IMR-90 (cell line): ENCODE data around the gene TRA2B. TPM values are rescaled to one million over a fixed set of nuclear protein-coding genes. Genes with fewer than 3 reads are reported as not detected.

Source experiments
- ATAC-seq: fragments of 200-7000 bp; cut with Tn5 transposase; 2 replicates; pipeline ENCODE4 v1.9.1; 2020; ENCODE audit warnings: low read depth, mild to moderate bottlenecking, moderate library complexity
- BruUV-seq: library from RNA; stranded (reverse); fragments of 400-500 nt; replicated peaks from 2 replicates; lab custom pipeline; 2021; lab: Mats Ljungman, UMichigan
- CTCF ChIA-PET: fragments of 300-600 bp; formaldehyde crosslinking; extraction: SDS; loops from one replicate; lab custom pipeline; 2021; ENCODE audit warnings: antibody characterized with exemption; lab: Yijun Ruan, JAX
- POLR2A ChIA-PET: fragments of 300-600 bp; sonication (Branson Sonifier 250); formaldehyde crosslinking; loops from one replicate; lab custom pipeline; 2022; ENCODE audit warnings: antibody characterized with exemption; ENCODE audit not compliant: unreplicated experiment; lab: Charles Lee
- DNase-seq: peaks from one replicate; pipeline ENCODE4 v3.0.0; 2013
- H2AFZ ChIP-seq: replicated peaks from 2 replicates; pipeline ENCODE3; 2013; ENCODE audit warnings: low read length, mild to moderate bottlenecking; ENCODE audit not compliant: poor library complexity
- H2AK5ac ChIP-seq: 2 replicates; pipeline ENCODE4 v1.6.1; 2013; ENCODE audit warnings: low read depth, low read length, inconsistent platforms
- H2AK9ac ChIP-seq: replicated peaks from 2 replicates; pipeline ENCODE3; 2013; ENCODE audit warnings: mild to moderate bottlenecking, low read depth, low read length, moderate library complexity; ENCODE audit not compliant: poor library complexity
- H2BK120ac ChIP-seq: 2 replicates; pipeline ENCODE4 v1.6.1; 2013; ENCODE audit warnings: low read depth, low read length, inconsistent platforms
- H2BK15ac ChIP-seq: 3 replicates; pipeline ENCODE4 v1.6.1; 2013; ENCODE audit warnings: low read depth, low read length, inconsistent platforms
- H2BK20ac ChIP-seq: 2 replicates; pipeline ENCODE4 v1.6.1; 2013; ENCODE audit warnings: low read depth, mild to moderate bottlenecking, inconsistent platforms, low read length, moderate library complexity
- H2BK5ac ChIP-seq: 2 replicates; pipeline ENCODE4 v1.6.1; 2013; ENCODE audit warnings: mild to moderate bottlenecking, low read depth, low read length, inconsistent platforms; ENCODE audit not compliant: poor library complexity, severe bottlenecking
- H3K14ac ChIP-seq: replicated peaks from 2 replicates; pipeline ENCODE4 v1.6.1; 2013; ENCODE audit warnings: low read depth, low read length, inconsistent platforms
- H3K18ac ChIP-seq: 2 replicates; pipeline ENCODE4 v1.6.1; 2013; ENCODE audit warnings: low read depth, low read length, control low read depth
- H3K23ac ChIP-seq: 2 replicates; pipeline ENCODE4 v1.6.1; 2013; ENCODE audit warnings: low read depth, low read length, inconsistent platforms
- H3K27ac ChIP-seq: 2 replicates; pipeline ENCODE4 v1.5.1; 2013; ENCODE audit warnings: mild to moderate bottlenecking, control low read depth, low read length; ENCODE audit not compliant: insufficient read depth
- H3K27me3 ChIP-seq: 2 replicates; pipeline ENCODE4 v1.6.1; 2013; ENCODE audit warnings: low read length; ENCODE audit not compliant: control insufficient read depth, insufficient read depth
- H3K36me3 ChIP-seq: 2 replicates; pipeline ENCODE4 v1.6.1; 2013; ENCODE audit warnings: low read length, mixed read lengths; ENCODE audit not compliant: control insufficient read depth, insufficient read depth
- H3K4ac ChIP-seq: 2 replicates; pipeline ENCODE4 v1.6.1; 2013; ENCODE audit warnings: low read depth, low read length, inconsistent platforms
- H3K4me1 ChIP-seq: 2 replicates; pipeline ENCODE4 v1.6.1; 2013; ENCODE audit warnings: low read length, mixed read lengths; ENCODE audit not compliant: control insufficient read depth, insufficient read depth
- H3K4me2 ChIP-seq: 2 replicates; pipeline ENCODE4 v1.6.1; 2013; ENCODE audit warnings: low read depth, mild to moderate bottlenecking, control low read depth, low read length, moderate library complexity
- H3K4me3 ChIP-seq: 2 replicates; pipeline ENCODE4 v1.5.1; 2013; ENCODE audit warnings: low read depth, mild to moderate bottlenecking, control low read depth, low read length, moderate library complexity; ENCODE audit not compliant: insufficient read depth
- H3K56ac ChIP-seq: 2 replicates; pipeline ENCODE4 v1.6.1; 2013; ENCODE audit warnings: low read length, inconsistent platforms; ENCODE audit not compliant: insufficient read depth; ENCODE audit errors: extremely low read depth
- H3K79me1 ChIP-seq, 2 experiments: 2 replicates each; pipeline ENCODE4 v1.6.1; 2013; ENCODE audit warnings: low read length in 2 of 2, inconsistent platforms in 1 of 2, low read depth in 1 of 2
- H3K9ac ChIP-seq: 2 replicates; pipeline ENCODE4 v1.6.1; 2013; ENCODE audit warnings: low read depth, low read length, control low read depth
- H3K9me1 ChIP-seq: 2 replicates; pipeline ENCODE4 v1.6.1; 2013; ENCODE audit warnings: low read length, inconsistent platforms; ENCODE audit not compliant: insufficient read depth
- H3K9me3 ChIP-seq: 2 replicates; pipeline ENCODE4 v1.6.1; 2013; ENCODE audit warnings: low read length; ENCODE audit not compliant: control insufficient read depth, insufficient read depth
- H4K20me1 ChIP-seq: 2 replicates; pipeline ENCODE4 v1.6.1; 2013; ENCODE audit warnings: low read length, inconsistent platforms; ENCODE audit not compliant: insufficient read depth
- H4K5ac ChIP-seq: 2 replicates; pipeline ENCODE4 v1.6.1; 2013; ENCODE audit warnings: mild to moderate bottlenecking, low read depth, low read length, control low read depth
- H4K8ac ChIP-seq, 2 experiments: 2 replicates each; pipeline ENCODE4 v1.6.1; 2013; ENCODE audit warnings: low read depth in 2 of 2, low read length in 2 of 2, control low read depth in 1 of 2, inconsistent platforms in 1 of 2
- H4K91ac ChIP-seq: 2 replicates; pipeline ENCODE4 v1.6.1; 2013; ENCODE audit warnings: low read depth, low read length, inconsistent platforms; ENCODE audit not compliant: insufficient read depth
- BHLHE40 ChIP-seq: fragments of 150-350 bp; IDR thresholded peaks from 2 replicates; pipeline ENCODE4 v1.6.1; 2016; ENCODE audit warnings: mild to moderate bottlenecking, low read depth, low read length
- CHD1 ChIP-seq: IDR thresholded peaks from 2 replicates; pipeline ENCODE4 v1.6.1; 2012; ENCODE audit warnings: low read depth, low read length, improper control_type of control experiment
- MAZ ChIP-seq: IDR thresholded peaks from 2 replicates; pipeline ENCODE4 v1.6.1; 2012; ENCODE audit warnings: low read depth, mild to moderate bottlenecking, low read length, improper control_type of control experiment, moderate library complexity, borderline replicate concordance
- POLR2A ChIP-seq: IDR thresholded peaks from 2 replicates; pipeline ENCODE4 v1.6.1; 2012; ENCODE audit warnings: mild to moderate bottlenecking, low read depth, low read length
- RCOR1 ChIP-seq: IDR thresholded peaks from 2 replicates; pipeline ENCODE4 v1.6.1; 2012; ENCODE audit warnings: mild to moderate bottlenecking, low read length, improper control_type of control experiment; ENCODE audit not compliant: insufficient replicate concordance
- RFX5 ChIP-seq: IDR thresholded peaks from 2 replicates; pipeline ENCODE4 v1.8.0; 2012; ENCODE audit warnings: low read depth, mild to moderate bottlenecking, low read length, moderate library complexity
- WGBS, 2 experiments: methylation state at CpG; one replicate each; pipeline versions ENCODE4 v1.1.5 to v1.1.7; 2013; ENCODE audit warnings: missing lambda C conversion rate in 2 of 2; ENCODE audit not compliant: insufficient read length in 1 of 2; ENCODE audit errors: extremely low coverage in 2 of 2; 5-methylcytosine and 5-hydroxymethylcytosine counted together
- dilution Hi-C: fragments of 300-500 bp; cut with HindIII; formaldehyde crosslinking; loops from one replicate; pipeline ENCODE4 v1.14.3; 2018; ENCODE audit warnings: low sequenced_read_pairs; ENCODE audit not compliant: unreplicated experiment
- in situ Hi-C: fragments of 300-500 bp; cut with MboI; formaldehyde crosslinking; loops from 3 replicates; pipeline ENCODE4 v1.14.3; 2019; ENCODE audit warnings: low sequenced_read_pairs, inconsistent platforms, mixed read lengths
- intact Hi-C: fragments of 100-400 bp; cut with micrococcal nuclease; formaldehyde crosslinking; loops from 2 replicates; pipeline ENCODE4 v1.10.0; 2022
- polyA plus RNA-seq, 3 experiments: library from polyadenylated mRNA; depleted of rRNA; stranded (reverse); fragments of >200 nt; gene quantifications; 2 replicates each; pipeline ENCODE4 v1.2.3, GENCODE V29; 2012; ENCODE audit warnings: low replicate concordance in 1 of 3
- total RNA-seq: library from RNA; depleted of rRNA; stranded (reverse); fragments of >200 nt; gene quantifications from 2 replicates; pipeline ENCODE4 v1.2.3, GENCODE V29; 2012
- TF ChIP-seq, protein P1 (sequence below): conservative IDR thresholded peaks from 2 replicates; pipeline ENCODE4 v1.5.1; 2012; ENCODE audit warnings: mild to moderate bottlenecking, low read depth, low read length, improper control_type of control experiment

Gene TRA2B
- total and polyA plus RNA-seq, 2 of the 4 experiments (the other 2 are of a cell fraction): 127 to 208 TPM

DNA sequence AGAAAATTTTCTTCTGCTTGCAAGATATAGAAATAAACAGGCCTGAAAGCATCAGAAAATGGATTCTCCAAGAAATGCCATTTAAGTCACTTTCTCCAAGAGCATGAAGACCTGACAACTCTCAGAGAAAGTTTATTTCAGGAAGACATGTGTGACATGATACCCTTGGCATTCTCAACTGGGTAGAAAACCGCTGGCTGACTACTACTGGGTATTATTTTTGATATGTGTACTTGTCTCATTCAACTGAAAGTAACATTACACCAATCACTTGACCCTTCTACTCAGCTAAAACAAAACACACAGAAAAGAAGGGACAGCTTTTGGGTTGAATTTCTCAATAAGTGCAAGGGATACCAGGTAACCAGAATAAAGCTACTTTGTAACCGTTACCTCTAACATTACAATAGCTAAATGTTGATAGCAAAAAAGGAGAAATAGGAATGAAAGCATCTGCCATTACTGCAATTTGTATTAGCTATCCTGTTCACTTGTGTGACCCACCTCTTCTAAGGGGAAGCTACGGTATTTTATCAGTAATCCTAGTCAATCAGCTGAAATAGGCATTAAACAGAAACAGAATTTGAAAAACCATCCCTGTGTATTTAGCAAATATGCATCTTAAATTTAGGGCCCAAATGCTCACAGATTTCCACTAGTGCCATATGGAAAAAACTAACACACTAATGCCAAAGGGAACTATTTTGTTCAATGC lies 7.3 kb downstream of the TRA2B start (continued):
- no peak for TF ChIP-seq BHLHE40

DNA sequence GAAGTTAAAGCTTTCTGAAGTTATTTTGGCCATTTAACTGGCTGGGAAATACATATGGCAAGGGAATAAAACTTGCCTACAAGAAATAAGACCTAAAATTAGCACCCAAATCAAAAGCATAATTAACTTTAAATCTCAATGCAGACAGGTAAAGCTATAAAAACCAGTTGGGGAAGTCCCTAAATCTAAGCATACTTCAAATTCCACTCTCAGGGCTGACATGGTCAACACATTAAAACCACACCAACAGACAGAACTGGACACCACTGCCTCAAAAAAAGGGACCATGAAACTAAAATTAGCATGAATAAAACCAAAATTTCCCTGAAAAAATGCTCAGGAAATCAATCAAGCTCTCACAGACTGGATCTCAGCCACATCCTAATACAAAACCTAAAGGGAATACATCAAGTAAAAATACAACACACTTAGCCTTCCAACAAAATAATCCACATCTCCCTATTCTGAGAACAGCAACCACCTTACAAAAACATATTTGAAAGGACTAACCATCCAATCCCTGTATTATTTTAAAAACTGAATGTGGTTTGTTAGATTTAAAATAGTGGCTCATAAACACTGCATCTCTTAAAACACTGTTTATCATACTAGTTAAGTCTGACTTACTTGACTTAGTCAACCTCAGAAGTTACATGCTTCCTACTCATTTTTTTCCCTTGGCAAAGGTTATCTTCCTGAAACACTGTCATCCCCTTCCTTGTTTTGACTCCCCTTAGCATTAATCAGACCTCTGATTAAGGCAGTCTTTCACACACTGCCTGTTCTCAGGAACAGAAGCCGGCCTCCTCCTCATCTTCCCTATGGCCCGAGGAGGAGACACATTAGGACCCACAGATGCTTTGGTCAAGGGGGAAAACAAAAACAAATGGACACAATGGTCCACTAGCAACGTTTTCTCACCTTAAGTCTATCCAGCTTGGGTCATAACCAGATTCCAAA lies 8.3 kb downstream of the TRA2B start:
- no peak overlapping the region for H3K4ac ChIP-seq
- no peak overlapping the region for H4K5ac ChIP-seq
- H2BK20ac ChIP-seq: no peak overlapping the region
- H2AFZ ChIP-seq: no peak overlapping the region
- ATAC-seq: peak; percentile 12; the same call in 1 of the 2 replicates
- H3K4me1 ChIP-seq: peaks cover 29% of the 10 kb centered on the region
- peak; percentile 61 for DNase-seq
- H3K4me3 ChIP-seq: no peak overlapping the region
- CTCF ChIA-PET: interaction anchor here (2.0 kb wide), 1 partner anchor 270 kb away, joined by 9 read pairs; no protein-coding TSS in a partner anchor
- no peaks in the 10 kb centered on the region for H3K9me3 ChIP-seq
- peaks cover 14% of the 10 kb centered on the region for H3K36me3 ChIP-seq
- no peak overlapping the region for H4K8ac ChIP-seq
- H3K23ac ChIP-seq: peak overlapping the region; percentile 67
- H3K27ac ChIP-seq: no peak overlapping the region
- dilution Hi-C loops (no loop called here), intact Hi-C loops (loop anchor here (2.0 to 5.0 kb wide), 2 partner anchors 195 to 252 kb away; no protein-coding TSS in a partner anchor), in situ Hi-C loops (loop anchor here (10.0 kb wide), 1 partner anchor 195 kb away; no protein-coding TSS in a partner anchor)
- no CpG with 5 or more reads among the region's 3 CpGs for WGBS, 2 experiments
- H2BK15ac ChIP-seq: no peak overlapping the region
- no peak overlapping the region for H3K18ac ChIP-seq
- peaks cover 100% of the 10 kb centered on the region for H4K20me1 ChIP-seq
- no peak overlapping the region for H3K9ac ChIP-seq
- H3K9me1 ChIP-seq: peaks cover 8% of the 10 kb centered on the region
- H3K14ac ChIP-seq: peak overlapping the region; percentile 16; the same call in 1 of the 2 replicates
- H2AK5ac ChIP-seq: no peak overlapping the region
- H3K79me1 ChIP-seq: peaks cover 0 to 24% of the 10 kb centered on the region in 2 experiments; a peak in 2 of 4 replicates
- H3K56ac ChIP-seq: no peak overlapping the region
- TF ChIP-seq, protein P1, sequence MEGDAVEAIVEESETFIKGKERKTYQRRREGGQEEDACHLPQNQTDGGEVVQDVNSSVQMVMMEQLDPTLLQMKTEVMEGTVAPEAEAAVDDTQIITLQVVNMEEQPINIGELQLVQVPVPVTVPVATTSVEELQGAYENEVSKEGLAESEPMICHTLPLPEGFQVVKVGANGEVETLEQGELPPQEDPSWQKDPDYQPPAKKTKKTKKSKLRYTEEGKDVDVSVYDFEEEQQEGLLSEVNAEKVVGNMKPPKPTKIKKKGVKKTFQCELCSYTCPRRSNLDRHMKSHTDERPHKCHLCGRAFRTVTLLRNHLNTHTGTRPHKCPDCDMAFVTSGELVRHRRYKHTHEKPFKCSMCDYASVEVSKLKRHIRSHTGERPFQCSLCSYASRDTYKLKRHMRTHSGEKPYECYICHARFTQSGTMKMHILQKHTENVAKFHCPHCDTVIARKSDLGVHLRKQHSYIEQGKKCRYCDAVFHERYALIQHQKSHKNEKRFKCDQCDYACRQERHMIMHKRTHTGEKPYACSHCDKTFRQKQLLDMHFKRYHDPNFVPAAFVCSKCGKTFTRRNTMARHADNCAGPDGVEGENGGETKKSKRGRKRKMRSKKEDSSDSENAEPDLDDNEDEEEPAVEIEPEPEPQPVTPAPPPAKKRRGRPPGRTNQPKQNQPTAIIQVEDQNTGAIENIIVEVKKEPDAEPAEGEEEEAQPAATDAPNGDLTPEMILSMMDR: no peak
- TF ChIP-seq MAZ (no peak), RCOR1 (no peak), RFX5 (no peak), POLR2A (no peak), BHLHE40 (no peak), CHD1 (0 out of 2 replicates have a peak, but pooled peaks have one; percentile 54)
- no peak overlapping the region for H2BK120ac ChIP-seq
- H2AK9ac ChIP-seq: no peak overlapping the region
- no peaks in the 10 kb centered on the region for H3K27me3 ChIP-seq
- BruUV-seq: no TSS peak
- H2BK5ac ChIP-seq: no peak overlapping the region
- no peak overlapping the region for H4K91ac ChIP-seq
- H3K4me2 ChIP-seq: peak overlapping the region; percentile 59
- POLR2A ChIA-PET: no interaction called here
